ENCODE results near the gene NAGPA. TPM values are rescaled to one million over a fixed set of nuclear protein-coding genes. Genes with fewer than 3 reads are reported as not detected.

NAGPA gene
- total and polyA plus RNA-seq, 2 of the 13 experiments (the other 11 are each of a cell fraction or from before 2014, with no cell fraction given), result 27.1 to 60.3 TPM

GRCh38 chr16:5033256-5034166 lies at the start of gene NAGPA (continued):
- TF ChIP-seq HOXA3 (CRISPR knock-in tag; IDR thresholded peaks at IDR 0.05) (peak; percentile 95), AGO1 (IDR thresholded peaks at IDR 0.05; ENCODE audit: low read depth, low read length, poor library complexity, severe bottlenecking) (peak; percentile 87), ZNF224 (CRISPR knock-in tag; IDR thresholded peaks at IDR 0.05) (no peak; the same call in 1 of the 2 replicates), NPAS2 (CRISPR knock-in tag; IDR thresholded peaks at IDR 0.05; ENCODE audit: borderline replicate concordance) (no peak), PAWR (CRISPR knock-in tag; IDR thresholded peaks at IDR 0.05; ENCODE audit: borderline replicate concordance) (no peak), ZNF891 (CRISPR knock-in tag; IDR thresholded peaks at IDR 0.05) (0 out of 2 replicates have a peak, but pooled peaks have one; percentile 76), E2F1 (CRISPR knock-in tag; IDR thresholded peaks at IDR 0.05) (peak; percentile 90), TBL1XR1 (IDR thresholded peaks at IDR 0.05; ENCODE audit: borderline replicate concordance, low read length, partially characterized antibody) (peak; percentile 84), ZNF354B (CRISPR knock-in tag; IDR thresholded peaks at IDR 0.05) (no peak), ZNF800 (CRISPR knock-in tag; IDR thresholded peaks at IDR 0.05) (peak; percentile 88), DZIP1 (CRISPR knock-in tag; IDR thresholded peaks at IDR 0.05) (no peak; the same call in 1 of the 2 replicates), MTA3 (CRISPR knock-in tag; IDR thresholded peaks at IDR 0.05) (no peak), KDM2A (CRISPR knock-in tag; IDR thresholded peaks at IDR 0.05; ENCODE audit: borderline replicate concordance, low read depth) (peak; percentile 99), SP2 (CRISPR knock-in tag; IDR thresholded peaks at IDR 0.05) (0 out of 2 replicates have a peak, but pooled peaks have one; percentile 40), REL (CRISPR knock-in tag; conservative IDR thresholded peaks at IDR 0.05) (peak; percentile 84), KLF16 (CRISPR knock-in tag; IDR thresholded peaks at IDR 0.05) (peak; percentile 86 to 97)
- TF ChIP-seq, protein P1, sequence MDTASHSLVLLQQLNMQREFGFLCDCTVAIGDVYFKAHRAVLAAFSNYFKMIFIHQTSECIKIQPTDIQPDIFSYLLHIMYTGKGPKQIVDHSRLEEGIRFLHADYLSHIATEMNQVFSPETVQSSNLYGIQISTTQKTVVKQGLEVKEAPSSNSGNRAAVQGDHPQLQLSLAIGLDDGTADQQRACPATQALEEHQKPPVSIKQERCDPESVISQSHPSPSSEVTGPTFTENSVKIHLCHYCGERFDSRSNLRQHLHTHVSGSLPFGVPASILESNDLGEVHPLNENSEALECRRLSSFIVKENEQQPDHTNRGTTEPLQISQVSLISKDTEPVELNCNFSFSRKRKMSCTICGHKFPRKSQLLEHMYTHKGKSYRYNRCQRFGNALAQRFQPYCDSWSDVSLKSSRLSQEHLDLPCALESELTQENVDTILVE (CRISPR knock-in tag; IDR thresholded peaks at IDR 0.05), result peak; percentile 95
- TF ChIP-seq, protein P2, sequence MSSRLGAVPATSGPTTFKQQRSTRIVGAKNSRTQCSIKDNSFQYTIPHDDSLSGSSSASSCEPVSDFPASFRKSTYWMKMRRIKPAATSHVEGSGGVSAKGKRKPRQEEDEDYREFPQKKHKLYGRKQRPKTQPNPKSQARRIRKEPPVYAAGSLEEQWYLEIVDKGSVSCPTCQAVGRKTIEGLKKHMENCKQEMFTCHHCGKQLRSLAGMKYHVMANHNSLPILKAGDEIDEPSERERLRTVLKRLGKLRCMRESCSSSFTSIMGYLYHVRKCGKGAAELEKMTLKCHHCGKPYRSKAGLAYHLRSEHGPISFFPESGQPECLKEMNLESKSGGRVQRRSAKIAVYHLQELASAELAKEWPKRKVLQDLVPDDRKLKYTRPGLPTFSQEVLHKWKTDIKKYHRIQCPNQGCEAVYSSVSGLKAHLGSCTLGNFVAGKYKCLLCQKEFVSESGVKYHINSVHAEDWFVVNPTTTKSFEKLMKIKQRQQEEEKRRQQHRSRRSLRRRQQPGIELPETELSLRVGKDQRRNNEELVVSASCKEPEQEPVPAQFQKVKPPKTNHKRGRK (CRISPR knock-in tag; IDR thresholded peaks at IDR 0.05), result no peak; the same call in 1 of the 2 replicates
- TF ChIP-seq, protein P3, sequence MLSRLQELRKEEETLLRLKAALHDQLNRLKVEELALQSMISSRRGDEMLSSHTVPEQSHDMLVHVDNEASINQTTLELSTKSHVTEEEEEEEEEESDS (CRISPR knock-in tag; IDR thresholded peaks at IDR 0.05; ENCODE audit: borderline replicate concordance), result peak; percentile 77; the same call in 1 of the 2 replicates

Data from HepG2 (cell line).